Measurements from ENCODE around the gene GUCY1A2.

The GUCY1A2 gene

GRCh38 chr11:106997227-106997626, 21.0 kb downstream of the GUCY1A2 start:
- H3K4me3 ChIP-seq (ENCODE audit: low read depth, low read length) = no peak overlapping the region
- TF ChIP-seq CTCF (IDR thresholded peaks at IDR 0.05; ENCODE audit: low read depth, low read length) = no peak

DNA sequence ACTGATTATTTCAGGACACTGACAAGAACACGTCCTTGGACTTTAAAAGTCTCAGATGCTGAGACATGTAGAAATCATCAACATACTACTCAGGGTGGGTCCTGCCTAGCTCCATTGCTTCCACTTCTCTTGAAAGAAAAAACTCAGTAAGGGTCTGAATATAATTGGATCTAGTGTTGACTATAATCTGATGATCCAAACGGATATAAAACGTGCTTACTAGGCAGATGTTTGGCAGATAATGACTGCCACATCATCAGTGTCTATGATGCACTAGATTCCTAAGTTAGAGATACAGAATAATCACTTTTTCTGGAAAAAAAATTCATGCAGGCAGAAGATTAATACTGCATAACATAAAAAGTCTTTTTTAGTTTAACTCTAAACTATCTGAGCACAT, 21.6 kb downstream of the GUCY1A2 start:
- TF ChIP-seq CTCF (IDR thresholded peaks at IDR 0.05; ENCODE audit: low read depth, low read length) = no peak
- H3K4me3 ChIP-seq (ENCODE audit: low read depth, low read length) = no peak overlapping the region

- H3K4me3 ChIP-seq (ENCODE audit: low read depth, low read length) = no peak overlapping the region
- TF ChIP-seq CTCF (IDR thresholded peaks at IDR 0.05; ENCODE audit: low read depth, low read length) = no peak
These were observed 27.9 kb downstream of the GUCY1A2 start for GRCh38 chr11:106990331-106990730.

- no peak for TF ChIP-seq CTCF (IDR thresholded peaks at IDR 0.05; ENCODE audit: low read depth, low read length)
- no peak overlapping the region for H3K4me3 ChIP-seq (ENCODE audit: low read depth, low read length)
These were observed 29.2 kb downstream of the GUCY1A2 start for GRCh38 chr11:106989078-106989455.

DNA sequence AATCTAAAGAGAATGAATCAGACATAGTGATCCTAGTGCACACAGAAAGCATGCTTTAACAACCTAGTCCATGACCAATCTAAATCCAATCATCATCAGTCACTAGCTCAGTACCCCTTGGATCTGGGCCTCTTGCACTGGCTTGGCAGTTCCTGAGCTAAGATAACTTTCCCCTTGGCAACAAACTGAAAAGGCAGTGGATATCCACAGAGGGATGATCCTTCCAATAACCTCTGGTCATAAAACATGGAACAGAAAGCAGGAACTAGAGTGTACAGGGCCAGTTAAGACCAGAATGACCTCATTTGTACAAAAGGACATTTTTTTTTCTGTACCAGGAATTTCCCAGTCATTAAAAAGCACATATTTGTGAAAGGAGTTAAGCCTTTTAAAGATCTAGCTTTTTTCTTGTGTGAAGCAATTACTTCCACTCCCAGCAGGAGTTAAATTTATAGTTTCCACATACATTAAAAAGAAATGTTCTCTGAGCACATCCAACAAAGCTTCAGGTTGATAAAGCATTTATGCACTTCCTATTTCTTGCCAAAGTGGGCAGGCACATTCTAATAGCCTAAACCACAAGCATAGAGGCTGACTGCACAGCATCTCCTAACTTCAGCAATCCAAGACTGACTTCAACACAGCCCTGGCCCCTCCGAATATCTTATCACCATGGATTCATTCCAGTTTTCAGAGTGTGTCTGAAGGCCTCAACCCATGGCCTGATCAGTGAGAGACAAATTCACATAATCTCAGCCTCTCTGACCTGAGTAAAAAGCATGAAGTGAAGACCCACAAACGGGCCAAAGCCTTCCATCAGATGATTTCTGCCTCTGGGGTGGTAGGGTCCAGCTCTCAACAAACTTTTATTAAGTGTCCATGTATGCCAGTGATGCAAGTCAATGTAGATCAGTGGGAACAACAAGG, 29.9 kb downstream of the GUCY1A2 start:
- TF ChIP-seq CTCF (IDR thresholded peaks at IDR 0.05; ENCODE audit: low read depth, low read length) = no peak
- H3K4me3 ChIP-seq (ENCODE audit: low read depth, low read length) = no peak overlapping the region

GRCh38 chr11:106986673-106987072, 31.6 kb downstream of the GUCY1A2 start:
- H3K4me3 ChIP-seq (ENCODE audit: low read depth, low read length) = no peak overlapping the region
- no peak for TF ChIP-seq CTCF (IDR thresholded peaks at IDR 0.05; ENCODE audit: low read depth, low read length)

DNA sequence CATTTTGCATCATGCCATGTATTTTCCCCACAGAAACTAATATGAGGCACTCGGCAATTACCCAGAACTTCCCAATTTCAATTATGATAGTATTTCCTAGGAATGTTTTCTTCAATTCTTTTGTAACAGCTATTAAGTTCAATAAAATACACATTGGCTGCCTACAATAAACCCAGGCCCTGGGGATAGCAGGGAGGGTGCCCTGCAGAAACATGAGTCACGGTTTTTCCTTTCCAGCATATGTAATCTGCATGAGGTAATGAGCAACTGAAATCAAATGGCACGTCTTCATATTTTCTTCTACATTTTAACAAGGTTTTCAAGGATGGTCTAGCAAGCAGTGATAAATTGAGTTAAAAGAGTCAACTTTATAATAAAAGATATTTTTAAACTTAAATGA, 32.0 kb downstream of the GUCY1A2 start:
- TF ChIP-seq CTCF (IDR thresholded peaks at IDR 0.05; ENCODE audit: low read depth, low read length) = no peak
- no peak overlapping the region for H3K4me3 ChIP-seq (ENCODE audit: low read depth, low read length)

Measured in WI38 (cell line).